Activated naive CD8-positive, alpha-beta T cell (primary cell): Measurements from ENCODE around the gene MAP3K10.

Experiments used
- H3K27ac Mint-ChIP-seq: one replicate; pipeline ENCODE4 v1.8.0; 2021; ENCODE audit warnings: mixed read lengths
- H3K27me3 Mint-ChIP-seq: one replicate; pipeline ENCODE4 v1.8.0; 2021; ENCODE audit warnings: mixed read lengths
- H3K36me3 Mint-ChIP-seq: one replicate; pipeline ENCODE4 v1.8.0; 2021; ENCODE audit warnings: mixed read lengths
- H3K4me1 Mint-ChIP-seq: one replicate; pipeline ENCODE4 v1.8.0; 2021; ENCODE audit warnings: low read depth, mixed read lengths
- H3K4me3 Mint-ChIP-seq: one replicate; pipeline ENCODE4 v1.8.0; 2021; ENCODE audit warnings: mild to moderate bottlenecking, mixed read lengths
- H3K9me3 Mint-ChIP-seq: one replicate; pipeline ENCODE4 v1.8.0; 2021; ENCODE audit warnings: low read depth, mixed read lengths

Gene MAP3K10

DNA sequence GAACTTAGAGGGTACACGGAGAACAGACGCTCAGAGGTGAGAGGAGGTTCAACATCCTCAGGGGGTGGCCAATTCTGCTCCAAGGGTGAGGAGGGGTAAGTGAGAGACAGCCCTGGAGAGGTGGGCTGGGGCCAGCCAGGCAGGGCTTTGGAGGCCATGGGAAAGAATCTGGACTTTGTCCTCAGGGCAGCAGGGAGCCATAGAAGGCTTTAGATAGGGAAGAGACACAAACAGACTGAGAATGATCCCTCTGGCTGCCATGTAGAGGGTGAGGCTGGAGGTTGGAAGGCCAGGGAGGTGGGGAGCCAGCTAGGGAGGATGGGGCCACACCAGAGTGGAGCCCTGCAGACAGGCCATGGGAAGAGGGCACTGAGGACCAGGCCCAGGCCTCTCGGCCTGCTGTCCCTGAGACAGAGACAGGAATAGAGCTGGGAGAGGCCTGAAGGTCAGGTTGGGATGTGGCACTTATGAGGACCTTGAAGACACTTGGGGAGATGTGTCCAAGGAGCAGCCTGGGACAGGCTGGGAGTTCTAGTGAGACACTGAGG lies 64.5 kb downstream of the MAP3K10 start:
- H3K4me3 Mint-ChIP-seq: no peak overlapping the region
- H3K27ac Mint-ChIP-seq: no peak overlapping the region
- peaks cover 31% of the 10 kb centered on the region for H3K4me1 Mint-ChIP-seq
- H3K27me3 Mint-ChIP-seq: no peaks in the 10 kb centered on the region
- no peaks in the 10 kb centered on the region for H3K9me3 Mint-ChIP-seq
- peaks cover 11% of the 10 kb centered on the region for H3K36me3 Mint-ChIP-seq

GRCh38 chr19:40256512-40256911 lies 65.3 kb downstream of the MAP3K10 start:
- no peaks in the 10 kb centered on the region for H3K9me3 Mint-ChIP-seq
- no peak overlapping the region for H3K27ac Mint-ChIP-seq
- no peak overlapping the region for H3K4me3 Mint-ChIP-seq
- H3K36me3 Mint-ChIP-seq: peaks cover 12% of the 10 kb centered on the region
- peaks cover 33% of the 10 kb centered on the region for H3K4me1 Mint-ChIP-seq
- no peaks in the 10 kb centered on the region for H3K27me3 Mint-ChIP-seq

GRCh38 chr19:40257096-40257517 lies 65.9 kb downstream of the MAP3K10 start:
- Mint-ChIP-seq H3K36me3 (peaks cover 11% of the 10 kb centered on the region), H3K4me3 (no peak overlapping the region), H3K27ac (no peak overlapping the region), H3K4me1 (peaks cover 32% of the 10 kb centered on the region), H3K9me3 (no peaks in the 10 kb centered on the region), H3K27me3 (no peaks in the 10 kb centered on the region)

- Mint-ChIP-seq H3K4me3 (no peak overlapping the region), H3K27me3 (no peaks in the 10 kb centered on the region), H3K4me1 (peaks cover 23% of the 10 kb centered on the region), H3K9me3 (no peaks in the 10 kb centered on the region), H3K36me3 (peaks cover 7% of the 10 kb centered on the region), H3K27ac (peak overlapping the region; percentile 46)
Observed at GRCh38 chr19:40261631-40262030, 70.4 kb downstream of the MAP3K10 start.

- no peaks in the 10 kb centered on the region for H3K9me3 Mint-ChIP-seq
- H3K4me1 Mint-ChIP-seq: peaks cover 30% of the 10 kb centered on the region
- H3K27ac Mint-ChIP-seq: no peak overlapping the region
- no peak overlapping the region for H3K4me3 Mint-ChIP-seq
- no peaks in the 10 kb centered on the region for H3K27me3 Mint-ChIP-seq
- peaks cover 7% of the 10 kb centered on the region for H3K36me3 Mint-ChIP-seq
Observed at GRCh38 chr19:40262422-40262821, 71.2 kb downstream of the MAP3K10 start.

DNA sequence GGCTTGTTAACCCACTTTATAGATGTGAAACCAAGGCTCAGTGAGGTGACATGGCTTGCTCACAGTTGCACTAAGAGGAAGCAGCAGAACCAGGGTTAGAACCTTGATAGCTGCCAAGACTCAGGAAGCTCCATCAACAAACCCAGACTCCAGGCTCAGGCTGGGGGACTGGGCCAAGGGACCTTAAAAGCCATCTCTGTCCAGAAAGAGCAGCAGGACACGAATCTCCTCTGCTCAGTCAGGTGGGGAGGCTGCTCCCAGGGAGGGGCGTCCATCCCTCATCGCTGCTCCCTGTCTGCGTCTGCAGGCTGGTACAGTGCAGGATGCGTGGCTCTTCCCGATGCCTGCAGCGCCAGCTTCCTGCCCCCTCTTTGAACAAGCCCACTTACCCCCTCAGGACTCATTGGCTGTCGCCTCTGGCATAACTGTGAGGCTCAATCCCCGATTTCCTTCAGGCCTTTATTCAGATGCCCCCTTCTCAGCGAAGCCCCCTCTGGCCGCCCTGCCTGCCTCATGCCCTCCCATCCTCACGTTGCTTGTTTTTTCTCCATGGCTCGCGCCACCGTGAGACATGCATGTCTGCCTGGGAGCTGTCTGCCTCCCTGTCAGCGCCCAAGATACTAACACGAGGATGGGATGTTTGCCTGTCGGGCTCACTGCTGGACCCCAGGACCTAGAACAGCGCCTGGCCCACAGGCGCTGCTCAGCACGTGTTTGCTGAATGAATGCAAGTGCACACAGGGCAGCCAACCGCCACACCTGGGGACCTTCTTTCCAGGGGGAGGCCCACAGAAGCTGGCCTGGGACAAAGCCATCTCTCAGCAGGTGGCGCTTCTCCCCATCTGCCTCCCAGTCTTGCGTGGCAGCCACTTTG lies 72.5 kb downstream of the MAP3K10 start:
- peaks cover 7% of the 10 kb centered on the region for H3K36me3 Mint-ChIP-seq
- H3K4me1 Mint-ChIP-seq: peaks cover 30% of the 10 kb centered on the region
- H3K4me3 Mint-ChIP-seq: no peak overlapping the region
- no peaks in the 10 kb centered on the region for H3K9me3 Mint-ChIP-seq
- H3K27me3 Mint-ChIP-seq: no peaks in the 10 kb centered on the region
- no peak overlapping the region for H3K27ac Mint-ChIP-seq

- Mint-ChIP-seq H3K4me1 (peaks cover 31% of the 10 kb centered on the region), H3K27me3 (no peaks in the 10 kb centered on the region), H3K36me3 (peaks cover 7% of the 10 kb centered on the region), H3K9me3 (no peaks in the 10 kb centered on the region), H3K4me3 (no peak overlapping the region), H3K27ac (no peak overlapping the region)
Observed at GRCh38 chr19:40264314-40265054, 73.3 kb downstream of the MAP3K10 start.
